Endothelial cell of umbilical vein (primary cell): ENCODE measurements around the gene RSPH3. TPM values are rescaled to one million over a fixed set of nuclear protein-coding genes. Genes with fewer than 3 reads are reported as not detected.

ENCODE experiments used
- Bru-seq: library from RNA; stranded (reverse); fragments of 400-500 nt; gene quantifications from one replicate; lab custom pipeline; 2021; lab: Mats Ljungman, UMichigan
- BruChase-seq, 2 experiments: library from RNA; stranded (reverse); fragments of 400-500 nt; gene quantifications; one replicate each; lab custom pipeline; 2021; lab: Mats Ljungman, UMichigan
- BruUV-seq: library from RNA; stranded (reverse); fragments of 400-500 nt; replicated peaks from 2 replicates; lab custom pipeline; 2021; lab: Mats Ljungman, UMichigan
- CTCF ChIA-PET: fragments of 300-600, 350-600 bp; sonication (Branson Sonifier 250); formaldehyde crosslinking; loops from one replicate; lab custom pipeline; 2021; ENCODE audit warnings: antibody characterized with exemption, inconsistent platforms; lab: Charles Lee
- POLR2A ChIA-PET: fragments of 300-600, 350-600 bp; sonication (Branson Sonifier 250); formaldehyde crosslinking; loops from one replicate; lab custom pipeline; 2021; ENCODE audit warnings: antibody characterized with exemption, inconsistent platforms; lab: Charles Lee
- DNase-seq: peaks from one replicate; pipeline ENCODE4 v3.0.0-alpha.2; 2011; ENCODE audit warnings: low read depth, low spot score
- FAIRE-seq: peaks from 2 replicates; lab custom pipeline; 2011; peaks lifted over from hg19 to GRCh38; lab: Jason Lieb, UNC
- H2AFZ ChIP-seq: 2 replicates; pipeline ENCODE4 v1.6.0; 2012; ENCODE audit warnings: low read depth, low read length, control low read depth, inconsistent platforms
- H3K27ac ChIP-seq: 2 replicates; pipeline ENCODE4 v1.5.1; 2011; ENCODE audit warnings: low read depth, mild to moderate bottlenecking, control low read depth, low read length, moderate library complexity; ENCODE audit not compliant: insufficient read depth
- H3K27me3 ChIP-seq, 2 experiments: 2 replicates each; pipeline versions ENCODE4 v1.6.0 to v1.6.1; 2011; ENCODE audit warnings: low read length in 2 of 2, mixed read lengths in 1 of 2; ENCODE audit not compliant: control insufficient read depth in 2 of 2, insufficient read depth in 2 of 2
- H3K36me3 ChIP-seq, 2 experiments: 2 replicates in 1 of 2; 3 replicates in 1 of 2; pipeline ENCODE4 v1.5.1; 2011; ENCODE audit warnings: low read length in 2 of 2, mild to moderate bottlenecking in 1 of 2, moderate library complexity in 1 of 2; ENCODE audit not compliant: control insufficient read depth in 2 of 2, insufficient read depth in 2 of 2; ENCODE audit errors: extremely low read depth in 1 of 2
- H3K4me1 ChIP-seq: 3 replicates; pipeline ENCODE4 v1.5.1; 2011; ENCODE audit warnings: mild to moderate bottlenecking, low read length; ENCODE audit not compliant: control insufficient read depth, insufficient read depth; ENCODE audit errors: extremely low read depth
- H3K4me2 ChIP-seq: 2 replicates; pipeline ENCODE4 v1.6.1; 2011; ENCODE audit warnings: low read length, control low read depth, mixed read lengths; ENCODE audit not compliant: insufficient read depth
- H3K4me3 ChIP-seq, 3 experiments: fragments of 200-600 bp in 1 of 3; sonication (generic), shearing (Covaris generic) in 1 of 3; replicated peaks in 1 of 3; 2 replicates each; pipeline ENCODE4 v1.5.1; 2011 to 2016; ENCODE audit warnings: control low read depth in 3 of 3, low read length in 3 of 3, mild to moderate bottlenecking in 2 of 3, inconsistent platforms in 1 of 3, low read depth in 1 of 3, moderate library complexity in 1 of 3; ENCODE audit not compliant: insufficient read depth in 1 of 3
- H3K79me2 ChIP-seq: 2 replicates; pipeline ENCODE4 v1.6.0; 2012; ENCODE audit warnings: low read length, inconsistent platforms; ENCODE audit not compliant: control insufficient read depth, insufficient read depth
- H3K9ac ChIP-seq: replicated peaks from 2 replicates; pipeline ENCODE3; 2011; ENCODE audit warnings: low read length, control low read depth; ENCODE audit not compliant: insufficient read depth; ENCODE audit errors: extremely low read depth
- H3K9me1 ChIP-seq: replicated peaks from 3 replicates; pipeline ENCODE4 v1.6.0; 2011; ENCODE audit warnings: mild to moderate bottlenecking, low read length; ENCODE audit not compliant: control insufficient read depth, insufficient read depth; ENCODE audit errors: extremely low read depth
- H3K9me3 ChIP-seq: replicated peaks from 2 replicates; pipeline ENCODE4 v1.5.1; 2012; ENCODE audit warnings: low read length, inconsistent platforms; ENCODE audit not compliant: control insufficient read depth, insufficient read depth
- H4K20me1 ChIP-seq: replicated peaks from 2 replicates; pipeline ENCODE3; 2011; ENCODE audit warnings: mild to moderate bottlenecking, low read length; ENCODE audit not compliant: control insufficient read depth, insufficient read depth; ENCODE audit errors: extremely low read depth
- CTCF ChIP-seq, 2 donors: IDR thresholded peaks; 1 replicate in 1 of 2; 2 replicates in 1 of 2; pipeline ENCODE4 v1.5.1; 2011; ENCODE audit warnings: low read length in 2 of 2, mild to moderate bottlenecking in 2 of 2, moderate library complexity in 2 of 2, control low read depth in 1 of 2, inconsistent platforms in 1 of 2, low read depth in 1 of 2; ENCODE audit not compliant: insufficient read depth in 1 of 2; ENCODE audit errors: extremely low read depth in 1 of 2
- EZH2 ChIP-seq: IDR thresholded peaks from 2 replicates; pipeline ENCODE4 v1.6.1; 2012; ENCODE audit warnings: borderline replicate concordance, low read depth, mild to moderate bottlenecking, moderate library complexity, low read length, inconsistent platforms; ENCODE audit not compliant: severe bottlenecking
- FOS ChIP-seq: IDR thresholded peaks from 2 replicates; pipeline ENCODE4 v1.6.1; 2011; ENCODE audit warnings: mild to moderate bottlenecking, low read length, moderate library complexity, borderline replicate concordance; ENCODE audit not compliant: insufficient read depth
- GATA2 ChIP-seq: IDR thresholded peaks from 2 replicates; pipeline ENCODE4 v1.7.0; 2011; ENCODE audit warnings: low read depth, mild to moderate bottlenecking, moderate library complexity, mixed read lengths, low read length; ENCODE audit not compliant: insufficient read length, insufficient read depth
- JUN ChIP-seq: IDR thresholded peaks from 2 replicates; pipeline ENCODE4 v1.6.1; 2011; ENCODE audit warnings: borderline replicate concordance, low read depth; ENCODE audit not compliant: insufficient read length, insufficient read depth
- MAX ChIP-seq: IDR thresholded peaks from 2 replicates; pipeline ENCODE4 v1.6.1; 2011; ENCODE audit not compliant: insufficient read depth, insufficient read length
- MYC ChIP-seq: IDR thresholded peaks from one replicate; pipeline ENCODE4 v1.6.1; 2011; ENCODE audit warnings: mild to moderate bottlenecking, low read depth, low read length
- POLR2A ChIP-seq: IDR thresholded peaks from 2 replicates; pipeline ENCODE4 v1.6.1; 2012; ENCODE audit warnings: low read depth, mild to moderate bottlenecking, control low read depth, low read length
- POLR2AphosphoS5 ChIP-seq: IDR thresholded peaks from 2 replicates; pipeline ENCODE4 v1.6.1; 2012; ENCODE audit warnings: low read depth, mild to moderate bottlenecking, control low read depth, low read length, moderate library complexity; ENCODE audit not compliant: insufficient read depth
- dilution Hi-C: fragments of 300-500 bp; cut with MboI; formaldehyde crosslinking; loops from one replicate; pipeline ENCODE4 v1.15.0; 2019; ENCODE audit warnings: low sequenced_read_pairs; ENCODE audit not compliant: extremely low pct_ligation_motif_present
- intact Hi-C: fragments of 100-400 bp; cut with micrococcal nuclease; formaldehyde crosslinking; loops from one replicate; pipeline ENCODE4 v1.10.0; 2022
- long read RNA-seq: library from polyadenylated mRNA; stranded (forward); transcript quantifications from one replicate; pipeline ENCODE4 v2.0.0, GENCODE V29; 2021
- polyA minus RNA-seq, 3 experiments: library from RNA; depleted of rRNA, polyadenylated mRNA; stranded (reverse); fragments of >200 nt; gene quantifications; 1 replicate in 1 of 3; 2 replicates in 2 of 3; pipeline ENCODE4 v1.2.3, GENCODE V29; 2011
- polyA plus RNA-seq, 4 experiments: library from polyadenylated mRNA; depleted of rRNA in 3 of 4; stranded (reverse) in 3 of 4; unstranded in 1 of 4; fragments of >200 nt; gene quantifications; 2 replicates each; pipeline versions ENCODE4 v1.2.1 to v1.2.3, GENCODE V29; 2011 to 2012; ENCODE audit warnings: missing spikeins in 1 of 4
- total RNA-seq: library from RNA; stranded (reverse); gene quantifications from 2 replicates; pipeline ENCODE4 v1.2.3, GENCODE V29; 2021

RSPH3 gene
- total RNA-seq = 3.0 and 3.3 TPM in 2 replicates
- 0.66 and 1.1 TPM in 2 replicates for polyA plus RNA-seq
- 0.50 and 0.61 TPM in 2 replicates for polyA plus RNA-seq (2011; cell fraction: cytosol; rRNA removed)
- polyA plus RNA-seq (2011; cell fraction: nucleus; rRNA removed) = 0.74 and 1.1 TPM in 2 replicates
- polyA plus RNA-seq (2012) = 1.5 and 1.8 TPM in 2 replicates
- 0.73 and 1.7 TPM in 2 replicates for polyA minus RNA-seq
- 3.7 TPM for polyA minus RNA-seq (2011; cell fraction: cytosol; rRNA and poly(A)+ RNA removed)
- polyA minus RNA-seq (2011; cell fraction: nucleus; rRNA and poly(A)+ RNA removed) = 0.67 and 1.1 TPM in 2 replicates
- percentile 46 among the genes with signal in this experiment for Bru-seq, nascent RNA
- BruChase-seq, experiment 1, labeled RNA remaining after a 6-hour chase = percentile 49 among the genes with signal in this experiment
- BruChase-seq, experiment 2, labeled RNA remaining after a 2-hour chase = percentile 57 among the genes with signal in this experiment
- long read RNA-seq, full-length matches to known transcripts = 2 of 3 reads
- long read RNA-seq, partial matches to known transcripts = 1 of 3 reads
- long read RNA-seq, other reads (novel, unspliced or antisense) = 0 of 3 reads

GRCh38 chr6:158999666-159000403, at the start of gene RSPH3:
Gene RSPH3 (minus strand): TSS chr6:159000202. CDS start chr6:158999550, 652 bp downstream.
- peak; percentile 79 for FAIRE-seq

More at GRCh38 chr6:158999666-159000403, at the start of gene RSPH3:
- TSS peak; percentile 69 for BruUV-seq
- Histone ChIP-seq H3K27me3 (no peaks in the 10 kb centered on the region), H3K36me3 (no peaks in the 10 kb centered on the region), H3K4me2 (peak within 1 kb of the TSS; percentile 96), H3K79me2 (no peaks in the 10 kb centered on the region), H2AFZ (peak within 1 kb of the TSS; percentile 90), H3K4me3 (peak within 1 kb of the TSS; percentile 36 to 78 (median 76)), H3K9me3 (no peaks in the 10 kb centered on the region), H3K4me1 (peaks cover 14% of the 10 kb centered on the region), H3K9ac (peak within 1 kb of the TSS; percentile 59), H4K20me1 (no peaks in the 10 kb centered on the region), H3K9me1 (no peaks in the 10 kb centered on the region), H3K27ac (peak within 1 kb of the TSS; percentile 47)
- DNase-seq = peak; percentile 66
- peak; percentile 82 for TF ChIP-seq MAX
- no peak for TF ChIP-seq EZH2
- no peak for TF ChIP-seq MYC
- no peak for TF ChIP-seq GATA2
- TF ChIP-seq POLR2A = peak; percentile 88
- peak; percentile 14 for TF ChIP-seq FOS
- TF ChIP-seq CTCF (IDR thresholded peaks at IDR 0.05; ENCODE audit: extremely low read depth in 1 of 2, insufficient read depth in 1 of 2, low read depth in 1 of 2, low read length in 2 of 2) = peak in 1 of 2 donors; percentile 10
- TF ChIP-seq POLR2AphosphoS5 = peak; percentile 81
- no peak for TF ChIP-seq JUN
- ChIA-PET POLR2A (interaction anchor here (0.5 kb wide), 1 partner anchor 55 kb away, joined by 4 read pairs; no protein-coding TSS in a partner anchor), CTCF (interaction anchor here (0.8 to 2.0 kb wide), 6 partner anchors 7 to 281 kb away, joined by 3 to 13 read pairs (median 6); no protein-coding TSS in a partner anchor)
- dilution Hi-C loops (no loop called here), intact Hi-C loops (no loop called here)
